Raji (cell line): ENCODE data around the gene IFIH1.

ENCODE experiments used
- POLR2A ChIP-seq: IDR thresholded peaks from 2 replicates; pipeline ENCODE4 v1.6.1; 2011; ENCODE audit warnings: low read depth, low read length, control low read depth; ENCODE audit not compliant: insufficient read depth

Gene IFIH1

GRCh38 chr2:162282765-162283425, 35.6 kb downstream of the IFIH1 start:
- TF ChIP-seq POLR2A = no peak

DNA sequence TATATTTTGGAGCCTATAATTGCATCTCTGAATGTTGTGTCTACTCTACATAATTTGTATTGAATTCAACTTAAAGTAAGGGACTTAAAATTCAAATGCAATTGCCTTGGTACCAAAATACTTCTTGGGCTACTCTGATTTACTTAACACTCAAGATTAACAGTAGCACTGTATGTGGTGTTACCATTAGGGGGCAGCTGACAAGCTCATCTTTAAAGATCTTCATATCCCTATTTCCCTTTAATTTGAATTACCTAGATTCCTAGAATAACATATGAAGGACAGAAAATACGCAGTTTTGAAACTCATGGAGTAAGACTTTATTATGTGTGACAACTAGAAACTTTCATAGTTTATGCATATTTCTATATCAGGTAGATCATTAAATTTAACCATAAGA, 37.8 kb downstream of the IFIH1 start:
- TF ChIP-seq POLR2A = no peak

DNA sequence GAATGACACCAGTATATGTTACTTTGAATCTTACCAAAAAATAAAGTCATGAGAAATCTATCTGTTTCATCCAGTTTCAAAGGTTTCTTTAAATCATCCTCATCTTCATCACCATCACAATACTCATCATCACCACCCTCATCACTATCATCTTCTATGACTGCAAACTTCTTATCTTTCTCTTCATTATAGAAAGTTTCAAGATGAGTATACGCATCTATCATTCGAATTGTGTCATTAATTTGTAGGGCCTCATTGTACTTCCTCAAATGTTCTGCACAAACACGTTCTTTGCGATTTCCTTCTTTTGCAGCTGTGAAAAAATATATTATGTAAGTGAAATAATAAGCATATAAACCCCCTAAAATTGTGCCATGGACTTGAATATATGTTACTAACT, 41.1 kb downstream of the IFIH1 start:
- TF ChIP-seq POLR2A = no peak

- TF ChIP-seq POLR2A = no peak
Observed at GRCh38 chr2:162267996-162268395, 50.5 kb downstream of the IFIH1 start.

- TF ChIP-seq POLR2A = no peak
Observed at GRCh38 chr2:162267496-162267895, 51.0 kb downstream of the IFIH1 start.

GRCh38 chr2:162266460-162266760, 52.1 kb downstream of the IFIH1 start:
- no peak for TF ChIP-seq POLR2A

DNA sequence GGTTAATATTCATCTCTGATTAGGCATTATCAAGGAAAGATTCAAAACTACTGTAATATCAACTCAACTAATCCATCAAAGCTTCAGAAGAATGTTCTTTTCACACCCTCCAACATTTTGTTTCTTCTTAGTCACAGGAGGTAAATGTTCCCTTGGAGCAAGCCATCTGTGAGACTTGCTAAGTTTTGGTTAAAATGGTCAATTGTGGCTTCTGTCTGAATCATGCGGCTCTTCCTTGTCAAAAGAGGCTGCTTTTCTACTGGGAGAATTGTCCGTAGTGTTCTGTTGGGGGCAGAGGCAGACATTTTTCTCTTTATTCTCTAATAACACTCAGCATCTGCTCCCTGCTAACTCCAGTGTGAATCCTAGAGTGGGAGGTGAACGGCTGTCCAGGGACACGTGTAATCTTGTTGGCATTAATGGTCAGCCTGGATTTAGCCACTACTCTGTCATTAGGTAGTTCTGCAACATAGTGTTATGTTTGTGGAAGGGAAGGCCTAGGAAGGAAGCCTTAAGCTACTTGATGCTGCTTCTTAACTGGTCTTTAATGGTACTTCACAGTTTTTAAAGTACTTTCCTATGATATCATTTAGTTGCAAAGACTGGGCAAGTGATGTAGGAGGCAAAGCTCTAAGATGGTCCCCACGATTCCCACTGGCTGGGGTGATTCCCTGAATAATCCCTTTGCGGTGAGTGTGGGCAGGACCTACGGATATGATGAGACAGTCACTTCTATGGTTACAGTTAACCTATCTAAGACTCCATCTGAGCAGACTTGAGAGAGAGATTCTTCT, 52.6 kb downstream of the IFIH1 start:
- TF ChIP-seq POLR2A = no peak

GRCh38 chr2:162261032-162261945, 57.2 kb downstream of the IFIH1 start:
- no peak for TF ChIP-seq POLR2A

DNA sequence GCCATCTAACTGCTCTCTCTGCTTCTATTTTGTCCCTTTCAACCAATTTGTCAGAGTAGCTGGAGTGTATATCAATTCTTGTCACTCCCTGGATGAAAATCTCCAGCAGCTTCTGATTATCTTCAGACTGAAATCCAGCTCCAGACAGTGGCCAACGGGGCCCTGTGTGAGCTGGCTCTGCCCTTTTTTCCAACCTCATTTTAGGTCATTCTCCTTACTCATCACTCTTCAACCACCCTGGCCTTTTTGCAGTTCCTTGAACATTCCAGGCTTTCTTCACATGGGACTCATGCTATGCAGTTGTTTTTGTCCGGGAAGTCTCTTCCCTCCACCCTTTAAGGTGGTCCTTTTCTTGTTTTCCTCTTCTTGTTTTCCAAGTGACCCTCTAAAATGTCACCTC, 59.8 kb downstream of the IFIH1 start:
- TF ChIP-seq POLR2A = no peak

GRCh38 chr2:162258169-162258568, 60.3 kb downstream of the IFIH1 start:
- no peak for TF ChIP-seq POLR2A

- no peak for TF ChIP-seq POLR2A
Observed at GRCh38 chr2:162257425-162257824, 61.1 kb downstream of the IFIH1 start.

DNA sequence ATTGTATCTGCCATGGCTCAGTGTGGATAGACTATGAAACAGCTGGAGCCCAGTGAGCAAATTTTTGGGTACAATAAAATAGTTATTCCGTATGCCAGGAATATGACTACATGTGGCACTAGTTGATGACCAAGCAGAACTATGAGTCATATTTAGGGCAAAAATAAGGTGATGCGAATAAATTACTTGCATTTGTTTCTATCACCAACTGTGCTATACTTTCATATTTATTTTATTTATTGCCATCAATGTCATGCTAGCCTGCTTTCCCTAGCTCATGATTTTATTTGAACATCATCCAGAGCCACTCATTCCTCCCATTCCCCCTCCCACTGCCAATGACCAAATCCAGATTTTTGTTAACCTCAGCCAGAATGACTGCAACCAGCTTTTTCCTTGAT, 61.9 kb downstream of the IFIH1 start:
- TF ChIP-seq POLR2A = no peak

GRCh38 chr2:162254236-162254871, 64.1 kb downstream of the IFIH1 start:
- TF ChIP-seq POLR2A = no peak

GRCh38 chr2:162253435-162253834, 65.0 kb downstream of the IFIH1 start:
- no peak for TF ChIP-seq POLR2A

DNA sequence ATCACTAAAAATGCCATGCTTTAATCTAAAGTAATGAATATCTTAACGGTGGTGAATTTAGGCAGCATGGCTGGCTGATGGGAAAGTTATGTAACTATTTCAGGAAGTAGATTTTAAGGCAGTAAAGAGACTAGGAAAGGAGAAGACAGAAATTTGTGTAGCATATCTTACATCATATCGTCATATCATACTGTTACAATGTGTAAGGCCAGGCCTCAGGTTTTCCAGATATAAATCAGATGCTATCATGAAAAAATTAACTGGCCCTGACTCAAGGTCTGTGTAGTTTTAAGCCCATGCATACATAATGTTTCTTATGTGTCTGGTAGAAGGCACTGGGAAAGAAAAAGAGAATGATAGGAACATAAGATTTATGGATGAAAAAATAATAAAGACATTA, 66.3 kb downstream of the IFIH1 start:
- TF ChIP-seq POLR2A = no peak
